GM18526 (cell line): ENCODE measurements around the gene SKAP1.

Experiments
- POLR2A ChIP-seq: IDR thresholded peaks from 3 replicates; pipeline ENCODE4 v1.6.1; 2011; ENCODE audit not compliant: insufficient read length; ENCODE audit errors: extremely low read depth

SKAP1 gene

GRCh38 chr17:48294806-48295361 is 135.1 kb downstream of the SKAP1 start:
- no peak for TF ChIP-seq POLR2A

- TF ChIP-seq POLR2A, result no peak
Measured at GRCh38 chr17:48294020-48294805, 135.8 kb downstream of the SKAP1 start.

GRCh38 chr17:48293319-48294019 is 136.5 kb downstream of the SKAP1 start:
- no peak for TF ChIP-seq POLR2A

- no peak for TF ChIP-seq POLR2A
Measured at GRCh38 chr17:48290378-48290777, 139.6 kb downstream of the SKAP1 start.

- no peak for TF ChIP-seq POLR2A
Measured at GRCh38 chr17:48285614-48286013, 144.4 kb downstream of the SKAP1 start.

- no peak for TF ChIP-seq POLR2A
Measured at GRCh38 chr17:48283907-48284306, 146.1 kb downstream of the SKAP1 start.

GRCh38 chr17:48283411-48283810 is 146.6 kb downstream of the SKAP1 start:
- no peak for TF ChIP-seq POLR2A

- no peak for TF ChIP-seq POLR2A
Measured at GRCh38 chr17:48282303-48282702, 147.7 kb downstream of the SKAP1 start.

- TF ChIP-seq POLR2A, result no peak
Measured at GRCh38 chr17:48278760-48279491, 151.1 kb downstream of the SKAP1 start.

GRCh38 chr17:48276776-48277175 is 153.2 kb downstream of the SKAP1 start:
- no peak for TF ChIP-seq POLR2A

- no peak for TF ChIP-seq POLR2A
Measured at GRCh38 chr17:48270899-48271298, 159.1 kb downstream of the SKAP1 start.

- no peak for TF ChIP-seq POLR2A
Measured at GRCh38 chr17:48269209-48269608, 160.8 kb downstream of the SKAP1 start.

GRCh38 chr17:48263731-48264035 is 166.3 kb downstream of the SKAP1 start:
- TF ChIP-seq POLR2A, result no peak

GRCh38 chr17:48262982-48263730 is 166.9 kb downstream of the SKAP1 start:
- TF ChIP-seq POLR2A, result no peak

GRCh38 chr17:48261297-48261880 is 168.6 kb downstream of the SKAP1 start:
- TF ChIP-seq POLR2A, result no peak
